ENCODE measurements around the gene TAB3. TPM values are rescaled to one million over a fixed set of nuclear protein-coding genes. Genes with fewer than 3 reads are reported as not detected.

The TAB3 gene
- total RNA-seq, 1 donor from 2014 or later: 19.4 TPM

- no peak for DNase-seq (ENCODE audit: low read depth)
- TF ChIP-seq, protein P1, sequence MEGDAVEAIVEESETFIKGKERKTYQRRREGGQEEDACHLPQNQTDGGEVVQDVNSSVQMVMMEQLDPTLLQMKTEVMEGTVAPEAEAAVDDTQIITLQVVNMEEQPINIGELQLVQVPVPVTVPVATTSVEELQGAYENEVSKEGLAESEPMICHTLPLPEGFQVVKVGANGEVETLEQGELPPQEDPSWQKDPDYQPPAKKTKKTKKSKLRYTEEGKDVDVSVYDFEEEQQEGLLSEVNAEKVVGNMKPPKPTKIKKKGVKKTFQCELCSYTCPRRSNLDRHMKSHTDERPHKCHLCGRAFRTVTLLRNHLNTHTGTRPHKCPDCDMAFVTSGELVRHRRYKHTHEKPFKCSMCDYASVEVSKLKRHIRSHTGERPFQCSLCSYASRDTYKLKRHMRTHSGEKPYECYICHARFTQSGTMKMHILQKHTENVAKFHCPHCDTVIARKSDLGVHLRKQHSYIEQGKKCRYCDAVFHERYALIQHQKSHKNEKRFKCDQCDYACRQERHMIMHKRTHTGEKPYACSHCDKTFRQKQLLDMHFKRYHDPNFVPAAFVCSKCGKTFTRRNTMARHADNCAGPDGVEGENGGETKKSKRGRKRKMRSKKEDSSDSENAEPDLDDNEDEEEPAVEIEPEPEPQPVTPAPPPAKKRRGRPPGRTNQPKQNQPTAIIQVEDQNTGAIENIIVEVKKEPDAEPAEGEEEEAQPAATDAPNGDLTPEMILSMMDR (conservative IDR thresholded peaks at IDR 0.05; ENCODE audit: low read depth, low read length): no peak
Measured at GRCh38 chrX:30795981-30796958, 92.8 kb downstream of the TAB3 start.

DNA sequence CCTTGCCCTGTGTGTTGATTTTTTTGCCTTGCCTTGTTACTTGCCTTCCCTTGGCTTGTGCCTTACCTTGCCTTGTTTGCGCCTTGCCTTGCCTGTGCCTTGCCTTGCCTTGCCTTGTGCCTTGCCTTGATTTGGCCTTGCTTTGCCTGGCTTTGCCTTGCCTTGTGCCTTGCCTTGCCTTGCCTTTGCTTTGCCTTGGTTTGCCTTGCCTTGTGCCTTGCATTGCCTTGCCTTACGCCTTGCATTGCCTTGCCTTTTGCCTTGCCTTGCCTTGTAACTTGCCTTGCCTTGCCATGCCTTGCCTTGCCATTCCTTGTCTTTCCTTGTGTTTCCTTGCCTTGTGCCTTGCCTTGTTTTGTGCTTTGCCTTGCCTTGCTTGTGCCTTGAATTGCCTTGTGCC is 94.6 kb downstream of the TAB3 start:
- no peak for DNase-seq (ENCODE audit: low read depth)
- TF ChIP-seq, protein P1 (conservative IDR thresholded peaks at IDR 0.05; ENCODE audit: low read depth, low read length): no peak
- H3K4me3 ChIP-seq (ENCODE audit: low read depth, low read length): no peak overlapping the region

More at GRCh38 chrX:30795981-30796958, 92.8 kb downstream of the TAB3 start:
- no peak overlapping the region for H3K4me3 ChIP-seq (ENCODE audit: low read depth, low read length)

GRCh38 chrX:30793767-30794103 is 95.3 kb downstream of the TAB3 start:
- no peak overlapping the region for H3K4me3 ChIP-seq (ENCODE audit: low read depth, low read length)
- TF ChIP-seq, protein P1 (conservative IDR thresholded peaks at IDR 0.05; ENCODE audit: low read depth, low read length): no peak
- no peak for DNase-seq (ENCODE audit: low read depth)

GRCh38 chrX:30793075-30793766 is 95.8 kb downstream of the TAB3 start:
- H3K4me3 ChIP-seq (ENCODE audit: low read depth, low read length): no peak overlapping the region
- DNase-seq (ENCODE audit: low read depth): no peak
- TF ChIP-seq, protein P1 (conservative IDR thresholded peaks at IDR 0.05; ENCODE audit: low read depth, low read length): no peak

- H3K4me3 ChIP-seq (ENCODE audit: low read depth, low read length): no peak overlapping the region
- DNase-seq (ENCODE audit: low read depth): no peak
- TF ChIP-seq, protein P1 (conservative IDR thresholded peaks at IDR 0.05; ENCODE audit: low read depth, low read length): no peak
Measured at GRCh38 chrX:30791296-30792278, 97.5 kb downstream of the TAB3 start.

DNA sequence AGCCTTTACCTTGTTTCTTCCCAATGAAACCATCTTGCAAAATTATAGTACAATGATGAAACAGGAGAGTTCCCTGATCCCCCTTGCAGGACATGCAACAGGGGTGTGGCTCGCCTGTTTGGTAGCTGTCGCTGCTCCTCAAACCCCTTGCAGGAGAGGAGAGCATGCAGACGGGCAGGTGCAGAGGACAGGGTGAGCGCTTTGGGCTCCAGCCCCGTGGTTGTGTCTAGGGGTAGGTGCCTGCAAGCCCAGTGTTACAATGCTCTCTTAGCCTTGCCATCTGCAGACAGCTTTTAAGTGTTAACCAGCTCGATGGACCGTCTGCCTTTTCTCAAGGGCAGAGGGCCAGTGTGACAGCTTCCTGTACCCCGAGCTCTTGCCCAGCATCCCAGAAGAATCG is 102.0 kb downstream of the TAB3 start:
- no peak overlapping the region for H3K4me3 ChIP-seq (ENCODE audit: low read depth, low read length)
- DNase-seq (ENCODE audit: low read depth): no peak
- TF ChIP-seq, protein P1 (conservative IDR thresholded peaks at IDR 0.05; ENCODE audit: low read depth, low read length): no peak

Data from epithelial cell of proximal tubule (primary cell).